CD4-positive, alpha-beta T cell treated with Interleukin-12 subunit alpha and Interleukin-12 subunit beta, for 1 hour (primary cell): Measurements from ENCODE around the gene COMP.

Experiments used
- DNase-seq: peaks from one replicate; pipeline ENCODE4 v3.0.0-alpha.2; 2020

Gene COMP

GRCh38 chr19:18782559-18783225 lies 8.4 kb downstream of the COMP start:
- no peak for DNase-seq

GRCh38 chr19:18781885-18782527 lies 9.1 kb downstream of the COMP start:
- no peak for DNase-seq

- no peak for DNase-seq
Observed at GRCh38 chr19:18781047-18781600, 10.0 kb downstream of the COMP start.

GRCh38 chr19:18780631-18781030 lies 10.5 kb downstream of the COMP start:
- DNase-seq: no peak

- no peak for DNase-seq
Observed at GRCh38 chr19:18780081-18780480, 11.0 kb downstream of the COMP start.

- DNase-seq: no peak
Observed at GRCh38 chr19:18778826-18779495, 12.1 kb downstream of the COMP start.

- DNase-seq: no peak
Observed at GRCh38 chr19:18778076-18778389, 13.1 kb downstream of the COMP start.

GRCh38 chr19:18777301-18778075 lies 13.6 kb downstream of the COMP start:
- no peak for DNase-seq

GRCh38 chr19:18776736-18777135 lies 14.4 kb downstream of the COMP start:
- no peak for DNase-seq

GRCh38 chr19:18776288-18776594 lies 14.9 kb downstream of the COMP start:
- DNase-seq: no peak

- no peak for DNase-seq
Observed at GRCh38 chr19:18775586-18776287, 15.4 kb downstream of the COMP start.

GRCh38 chr19:18774782-18775444 lies 16.2 kb downstream of the COMP start:
- no peak for DNase-seq

GRCh38 chr19:18774107-18774506 lies 17.0 kb downstream of the COMP start:
- no peak for DNase-seq

GRCh38 chr19:18773682-18774081 lies 17.4 kb downstream of the COMP start:
- DNase-seq: no peak

- DNase-seq: no peak
Observed at GRCh38 chr19:18772620-18773587, 18.2 kb downstream of the COMP start.

GRCh38 chr19:18771328-18772242 lies 19.5 kb downstream of the COMP start:
- no peak for DNase-seq

- DNase-seq: no peak
Observed at GRCh38 chr19:18770663-18771327, 20.3 kb downstream of the COMP start.

GRCh38 chr19:18769989-18770528 lies 21.0 kb downstream of the COMP start:
- no peak for DNase-seq
